GM10248 (cell line): ENCODE results near the gene SCN1B.

Experiments used
- CTCF ChIA-PET: fragments of 300-600 bp; sonication (Branson Sonifier 250); formaldehyde crosslinking; extraction: SDS; loops from one replicate; lab custom pipeline; 2021; ENCODE audit warnings: antibody characterized with exemption; lab: Yijun Ruan, JAX
- POLR2A ChIA-PET: fragments of 350-650 bp; sonication (Branson Sonifier 250); formaldehyde crosslinking; extraction: SDS; loops from one replicate; lab custom pipeline; 2020; ENCODE audit warnings: antibody characterized with exemption; lab: Yijun Ruan, JAX
- DNase-seq: peaks from one replicate; pipeline ENCODE4 v3.0.0; 2012; ENCODE audit errors: extremely low spot score
- CTCF ChIP-seq: IDR thresholded peaks from 2 replicates; pipeline ENCODE4 v1.5.1; 2012; ENCODE audit warnings: mild to moderate bottlenecking, low read depth; ENCODE audit errors: extremely low read depth, missing control alignments, control extremely low read depth

The SCN1B gene

GRCh38 chr19:35034588-35035382 lies 4.5 kb downstream of the SCN1B start:
- ChIA-PET POLR2A (no interaction called here), CTCF (interaction anchor here (1.2 kb wide), 1 partner anchor 9 kb away, joined by 3 read pairs; no protein-coding TSS in a partner anchor)
- no peak for DNase-seq
- TF ChIP-seq CTCF, result no peak

GRCh38 chr19:35037716-35038622 lies 7.7 kb downstream of the SCN1B start:
- TF ChIP-seq CTCF, result no peak
- DNase-seq, result no peak
- ChIA-PET CTCF (interaction anchor here (1.7 to 1.9 kb wide), 2 partner anchors 29 to 98 kb away, joined by 4 to 6 read pairs; no protein-coding TSS in a partner anchor), POLR2A (no interaction called here)

GRCh38 chr19:35038623-35039512 lies 8.6 kb downstream of the SCN1B start:
- ChIA-PET POLR2A (no interaction called here), CTCF (interaction anchor here (1.9 kb wide), 1 partner anchor 28 kb away, joined by 6 read pairs; no protein-coding TSS in a partner anchor)
- no peak for TF ChIP-seq CTCF
- DNase-seq, result no peak

- no peak for TF ChIP-seq CTCF
- no peak for DNase-seq
- POLR2A ChIA-PET, result no interaction called here
- CTCF ChIA-PET, result no interaction called here
Measured at GRCh38 chr19:35039881-35040825, 9.9 kb downstream of the SCN1B start.

GRCh38 chr19:35040826-35041547 lies 10.7 kb downstream of the SCN1B start:
- DNase-seq, result no peak
- TF ChIP-seq CTCF, result no peak
- CTCF ChIA-PET, result interaction anchor here (4.3 kb wide), 1 partner anchor 26 kb away, joined by 31 read pairs; no protein-coding TSS in a partner anchor
- POLR2A ChIA-PET, result no interaction called here
